ENCODE measurements around the gene ACSS1. TPM values are rescaled to one million over a fixed set of nuclear protein-coding genes. Genes with fewer than 3 reads are reported as not detected.

The ACSS1 gene
- polyA plus RNA-seq, 4 donors, result 27.9 to 106 (median 55.4) TPM

GRCh38 chr20:24998121-24998520, 59.8 kb downstream of the ACSS1 start:
- FAIRE-seq, result no peak
- DNase-seq, result no peak
- Histone ChIP-seq H3K27me3 (ENCODE audit: control insufficient read depth in 3 of 3, insufficient read depth in 3 of 3, low read length in 3 of 3) (no peaks in the 10 kb centered on the region), H3K36me3 (ENCODE audit: control insufficient read depth in 3 of 3, insufficient read depth in 2 of 3, low read depth in 1 of 3, low read length in 3 of 3) (peaks cover 0 to 3% (median 2%) of the 10 kb centered on the region in 3 donors), H3K4me3 (ENCODE audit: low read depth in 1 of 3, low read length in 3 of 3) (no peak overlapping the region), H3K4me1 (ENCODE audit: control insufficient read depth in 3 of 3, insufficient read depth in 2 of 3, low read depth in 1 of 3, low read length in 2 of 3) (peaks cover 6 to 42% (median 8%) of the 10 kb centered on the region in 3 donors), H3K9me3 (ENCODE audit: control insufficient read depth in 2 of 2, insufficient read depth in 1 of 2, low read depth in 1 of 2, low read length in 1 of 2) (no peaks in the 10 kb centered on the region), H3K27ac (ENCODE audit: low read depth in 1 of 3, low read length in 2 of 3) (peak overlapping the region in 2 of 3 donors; percentile 34 to 42)
- WGBS, 3 donors, result 47 to 75% (median 68%) methylated on average over 3 of the region's 3 CpGs

- DNase-seq (peak; percentile 68 to 75), FAIRE-seq (no peak)
- no peak overlapping the region for H3K4me3 ChIP-seq (ENCODE audit: low read depth in 1 of 3, low read length in 3 of 3)
- no peaks in the 10 kb centered on the region for H3K36me3 ChIP-seq (ENCODE audit: control insufficient read depth in 3 of 3, insufficient read depth in 2 of 3, low read depth in 1 of 3, low read length in 3 of 3)
- H3K27me3 ChIP-seq (ENCODE audit: control insufficient read depth in 3 of 3, insufficient read depth in 3 of 3, low read length in 3 of 3), result no peaks in the 10 kb centered on the region
- no peaks in the 10 kb centered on the region for H3K9me3 ChIP-seq (ENCODE audit: control insufficient read depth in 2 of 2, insufficient read depth in 1 of 2, low read depth in 1 of 2, low read length in 1 of 2)
- H3K4me1 ChIP-seq (ENCODE audit: control insufficient read depth in 3 of 3, insufficient read depth in 2 of 3, low read depth in 1 of 3, low read length in 2 of 3), result peaks cover 6 to 44% (median 8%) of the 10 kb centered on the region in 3 donors
- 49 to 57% (median 52%) methylated on average over 9 of the region's 9 CpGs for WGBS, 3 donors
- peak overlapping the region in 2 of 3 donors; percentile 9 to 38 for H3K27ac ChIP-seq (ENCODE audit: low read depth in 1 of 3, low read length in 2 of 3)
These were observed 61.2 kb downstream of the ACSS1 start for GRCh38 chr20:24996449-24997377.

DNA sequence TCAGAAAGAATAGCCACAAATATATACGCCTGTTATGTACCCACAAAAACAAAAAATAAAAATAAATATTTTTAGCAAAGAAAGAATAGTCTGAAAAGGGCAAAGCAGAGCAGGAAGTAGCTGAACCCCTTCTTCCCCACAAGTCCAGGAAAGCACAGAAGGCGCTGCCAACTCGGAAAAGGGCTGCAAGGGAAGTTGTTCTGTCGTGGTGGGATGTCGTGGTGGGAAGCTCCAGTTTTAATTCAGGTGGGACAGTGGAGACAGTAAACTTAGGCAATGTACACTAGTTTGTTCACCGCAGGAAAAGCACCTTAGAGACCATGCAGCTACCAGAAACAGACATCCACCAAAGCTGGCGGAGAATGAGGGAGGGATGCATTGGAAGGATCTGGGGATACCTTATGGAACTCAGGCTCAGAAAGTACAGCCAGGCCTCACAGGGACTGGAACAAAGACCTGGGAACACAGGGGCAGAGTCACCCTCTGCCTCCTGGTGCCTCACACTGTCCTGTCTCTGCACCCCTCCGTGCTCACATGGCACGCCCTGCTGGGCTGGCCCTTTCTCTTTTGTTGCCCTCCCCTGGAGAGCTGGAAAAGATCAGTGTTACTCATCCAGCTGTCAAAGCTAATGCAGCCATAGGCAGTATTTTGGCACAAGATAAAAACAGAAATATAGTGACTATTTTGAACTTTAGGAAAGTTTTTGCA, 62.0 kb downstream of the ACSS1 start:
- DNase-seq, result no peak
- H3K36me3 ChIP-seq (ENCODE audit: control insufficient read depth in 3 of 3, insufficient read depth in 2 of 3, low read depth in 1 of 3, low read length in 3 of 3), result no peaks in the 10 kb centered on the region
- no peaks in the 10 kb centered on the region for H3K9me3 ChIP-seq (ENCODE audit: control insufficient read depth in 2 of 2, insufficient read depth in 1 of 2, low read depth in 1 of 2, low read length in 1 of 2)
- H3K27ac ChIP-seq (ENCODE audit: low read depth in 1 of 3, low read length in 2 of 3), result no peak overlapping the region
- no peak for FAIRE-seq
- no peaks in the 10 kb centered on the region for H3K27me3 ChIP-seq (ENCODE audit: control insufficient read depth in 3 of 3, insufficient read depth in 3 of 3, low read length in 3 of 3)
- WGBS, 3 donors, result 71 to 80% (median 80%) methylated on average over 9 of the region's 9 CpGs
- peaks cover 8 to 44% (median 13%) of the 10 kb centered on the region in 3 donors for H3K4me1 ChIP-seq (ENCODE audit: control insufficient read depth in 3 of 3, insufficient read depth in 2 of 3, low read depth in 1 of 3, low read length in 2 of 3)
- no peak overlapping the region for H3K4me3 ChIP-seq (ENCODE audit: low read depth in 1 of 3, low read length in 3 of 3)

- no peak overlapping the region for H3K4me3 ChIP-seq (ENCODE audit: low read depth in 1 of 3, low read length in 3 of 3)
- H3K27me3 ChIP-seq (ENCODE audit: control insufficient read depth in 3 of 3, insufficient read depth in 3 of 3, low read length in 3 of 3), result no peaks in the 10 kb centered on the region
- no peaks in the 10 kb centered on the region for H3K36me3 ChIP-seq (ENCODE audit: control insufficient read depth in 3 of 3, insufficient read depth in 2 of 3, low read depth in 1 of 3, low read length in 3 of 3)
- peak; percentile 81 to 86 for DNase-seq
- peaks cover 8 to 42% (median 13%) of the 10 kb centered on the region in 3 donors for H3K4me1 ChIP-seq (ENCODE audit: control insufficient read depth in 3 of 3, insufficient read depth in 2 of 3, low read depth in 1 of 3, low read length in 2 of 3)
- no peak overlapping the region for H3K27ac ChIP-seq (ENCODE audit: low read depth in 1 of 3, low read length in 2 of 3)
- FAIRE-seq, result no peak
- 34 to 42% (median 38%) methylated on average over 20 of the region's 20 CpGs for WGBS, 3 donors
- no peaks in the 10 kb centered on the region for H3K9me3 ChIP-seq (ENCODE audit: control insufficient read depth in 2 of 2, insufficient read depth in 1 of 2, low read depth in 1 of 2, low read length in 1 of 2)
These were observed 63.2 kb downstream of the ACSS1 start for GRCh38 chr20:24994470-24995368.

DNA sequence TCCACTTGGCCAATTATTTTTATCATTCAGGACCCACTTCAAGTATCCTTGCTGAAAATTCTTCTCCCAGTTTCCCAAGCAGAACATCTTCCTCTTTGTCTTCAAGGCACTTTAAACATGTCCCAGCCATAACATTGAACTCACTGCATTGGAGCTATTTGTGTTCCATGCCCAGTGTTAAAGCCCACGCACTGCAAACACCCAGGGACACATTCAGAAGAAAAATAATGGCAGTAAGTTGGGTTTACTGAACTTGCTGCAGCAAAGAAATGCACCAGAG, 63.8 kb downstream of the ACSS1 start:
- H3K9me3 ChIP-seq (ENCODE audit: control insufficient read depth in 2 of 2, insufficient read depth in 1 of 2, low read depth in 1 of 2, low read length in 1 of 2), result no peaks in the 10 kb centered on the region
- DNase-seq, result no peak
- no peak overlapping the region for H3K27ac ChIP-seq (ENCODE audit: low read depth in 1 of 3, low read length in 2 of 3)
- H3K4me1 ChIP-seq (ENCODE audit: control insufficient read depth in 3 of 3, insufficient read depth in 2 of 3, low read depth in 1 of 3, low read length in 2 of 3), result peaks cover 8 to 40% (median 13%) of the 10 kb centered on the region in 3 donors
- no peaks in the 10 kb centered on the region for H3K27me3 ChIP-seq (ENCODE audit: control insufficient read depth in 3 of 3, insufficient read depth in 3 of 3, low read length in 3 of 3)
- 81 to 92% (median 91%) methylated on average over 1 of the region's 1 CpG for WGBS, 3 donors
- no peak for FAIRE-seq
- H3K36me3 ChIP-seq (ENCODE audit: control insufficient read depth in 3 of 3, insufficient read depth in 2 of 3, low read depth in 1 of 3, low read length in 3 of 3), result no peaks in the 10 kb centered on the region
- no peak overlapping the region for H3K4me3 ChIP-seq (ENCODE audit: low read depth in 1 of 3, low read length in 3 of 3)

GRCh38 chr20:24993337-24994185, 64.4 kb downstream of the ACSS1 start:
- no peak for FAIRE-seq
- Histone ChIP-seq H3K36me3 (ENCODE audit: control insufficient read depth in 3 of 3, insufficient read depth in 2 of 3, low read depth in 1 of 3, low read length in 3 of 3) (no peaks in the 10 kb centered on the region), H3K9me3 (ENCODE audit: control insufficient read depth in 2 of 2, insufficient read depth in 1 of 2, low read depth in 1 of 2, low read length in 1 of 2) (no peaks in the 10 kb centered on the region), H3K27ac (ENCODE audit: low read depth in 1 of 3, low read length in 2 of 3) (peak overlapping the region in 2 of 3 donors; percentile 86 to 100), H3K27me3 (ENCODE audit: control insufficient read depth in 3 of 3, insufficient read depth in 3 of 3, low read length in 3 of 3) (no peaks in the 10 kb centered on the region), H3K4me1 (ENCODE audit: control insufficient read depth in 3 of 3, insufficient read depth in 2 of 3, low read depth in 1 of 3, low read length in 2 of 3) (peaks cover 8 to 36% (median 13%) of the 10 kb centered on the region in 3 donors), H3K4me3 (ENCODE audit: low read depth in 1 of 3, low read length in 3 of 3) (peak overlapping the region in 1 of 3 donors; percentile 90)
- DNase-seq, result peak in 1 of 2 donors; percentile 54
- 19 to 37% (median 33%) methylated on average over 9 of the region's 9 CpGs for WGBS, 3 donors

- H3K27ac ChIP-seq (ENCODE audit: low read depth in 1 of 3, low read length in 2 of 3), result peak within 1 kb of the TSS; percentile 83 to 100 (median 86)
- FAIRE-seq (no peak), DNase-seq (peak; percentile 95 to 98)
- peaks cover 6 to 26% (median 11%) of the 10 kb centered on the region in 3 donors for H3K4me1 ChIP-seq (ENCODE audit: control insufficient read depth in 3 of 3, insufficient read depth in 2 of 3, low read depth in 1 of 3, low read length in 2 of 3)
- peak within 1 kb of the TSS; percentile 73 to 90 (median 87) for H3K4me3 ChIP-seq (ENCODE audit: low read depth in 1 of 3, low read length in 3 of 3)
- H3K36me3 ChIP-seq (ENCODE audit: control insufficient read depth in 3 of 3, insufficient read depth in 2 of 3, low read depth in 1 of 3, low read length in 3 of 3), result no peaks in the 10 kb centered on the region
- H3K9me3 ChIP-seq (ENCODE audit: control insufficient read depth in 2 of 2, insufficient read depth in 1 of 2, low read depth in 1 of 2, low read length in 1 of 2), result no peaks in the 10 kb centered on the region
- no peaks in the 10 kb centered on the region for H3K27me3 ChIP-seq (ENCODE audit: control insufficient read depth in 3 of 3, insufficient read depth in 3 of 3, low read length in 3 of 3)
- WGBS, 3 donors, result 0% methylated on average over 67 to 69 of the region's 69 CpGs
These were observed 65.3 kb downstream of the ACSS1 start, which contains the start of gene APMAP for GRCh38 chr20:24992487-24993205. TSS of gene APMAP (minus strand) at chr20:24992751. CDS start at chr20:24992688, 63 bp downstream.

All from small intestine (tissue), 7 donors.